ENCODE data around the gene ARSG.

- TF ChIP-seq, protein P1, sequence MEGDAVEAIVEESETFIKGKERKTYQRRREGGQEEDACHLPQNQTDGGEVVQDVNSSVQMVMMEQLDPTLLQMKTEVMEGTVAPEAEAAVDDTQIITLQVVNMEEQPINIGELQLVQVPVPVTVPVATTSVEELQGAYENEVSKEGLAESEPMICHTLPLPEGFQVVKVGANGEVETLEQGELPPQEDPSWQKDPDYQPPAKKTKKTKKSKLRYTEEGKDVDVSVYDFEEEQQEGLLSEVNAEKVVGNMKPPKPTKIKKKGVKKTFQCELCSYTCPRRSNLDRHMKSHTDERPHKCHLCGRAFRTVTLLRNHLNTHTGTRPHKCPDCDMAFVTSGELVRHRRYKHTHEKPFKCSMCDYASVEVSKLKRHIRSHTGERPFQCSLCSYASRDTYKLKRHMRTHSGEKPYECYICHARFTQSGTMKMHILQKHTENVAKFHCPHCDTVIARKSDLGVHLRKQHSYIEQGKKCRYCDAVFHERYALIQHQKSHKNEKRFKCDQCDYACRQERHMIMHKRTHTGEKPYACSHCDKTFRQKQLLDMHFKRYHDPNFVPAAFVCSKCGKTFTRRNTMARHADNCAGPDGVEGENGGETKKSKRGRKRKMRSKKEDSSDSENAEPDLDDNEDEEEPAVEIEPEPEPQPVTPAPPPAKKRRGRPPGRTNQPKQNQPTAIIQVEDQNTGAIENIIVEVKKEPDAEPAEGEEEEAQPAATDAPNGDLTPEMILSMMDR (IDR thresholded peaks at IDR 0.05; ENCODE audit: low read length) = no peak
- no peak for TF ChIP-seq EZH2 (IDR thresholded peaks at IDR 0.05; ENCODE audit: borderline replicate concordance, low read length)
These were observed 96.3 kb downstream of the ARSG start for GRCh38 chr17:68387435-68388218.

All from OCI-LY1 (cell line).